GM12873 (cell line): ENCODE data around the gene CCDC88C.

ENCODE experiments used
- TF ChIP-seq, protein P1 (sequence below): IDR thresholded peaks from 2 replicates; pipeline ENCODE4 v1.5.1; 2012; ENCODE audit warnings: low read depth, mild to moderate bottlenecking, moderate library complexity, low read length, control low read depth; ENCODE audit not compliant: insufficient read depth; ENCODE audit errors: missing control alignments

Gene CCDC88C

DNA sequence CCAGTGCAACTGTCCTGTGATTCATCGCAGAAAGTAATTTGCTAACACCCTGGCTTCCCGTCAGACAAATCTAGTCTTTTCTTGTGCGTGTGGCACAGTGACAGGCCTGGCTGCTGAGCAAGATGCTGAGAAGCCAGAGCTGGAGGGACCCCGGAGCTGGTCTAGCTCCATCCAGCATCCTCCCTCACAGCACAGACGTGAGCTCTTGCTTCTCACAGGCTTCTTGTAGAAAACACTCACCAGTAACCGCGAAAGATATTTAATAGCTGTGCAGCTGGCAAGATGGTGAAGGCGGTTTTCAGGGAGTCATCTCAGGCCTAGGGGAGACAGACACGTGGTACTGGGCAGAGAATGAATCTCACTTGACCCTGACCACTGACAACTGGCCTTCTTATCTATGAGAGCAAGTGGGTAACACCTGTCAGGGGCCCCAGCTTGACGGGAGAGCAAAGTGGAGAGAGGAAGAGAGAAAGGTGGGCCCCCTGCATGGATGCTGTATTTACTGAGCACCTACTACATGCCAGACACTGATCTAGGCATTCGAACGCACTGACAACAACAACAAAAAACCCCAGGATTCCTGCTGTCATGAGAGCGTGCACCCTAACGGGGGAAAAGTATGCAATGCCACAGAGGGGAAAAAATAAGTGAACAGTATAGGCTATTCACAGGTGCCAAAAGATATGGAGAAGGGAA lies 63.3 kb downstream of the CCDC88C start:
- TF ChIP-seq, protein P1, sequence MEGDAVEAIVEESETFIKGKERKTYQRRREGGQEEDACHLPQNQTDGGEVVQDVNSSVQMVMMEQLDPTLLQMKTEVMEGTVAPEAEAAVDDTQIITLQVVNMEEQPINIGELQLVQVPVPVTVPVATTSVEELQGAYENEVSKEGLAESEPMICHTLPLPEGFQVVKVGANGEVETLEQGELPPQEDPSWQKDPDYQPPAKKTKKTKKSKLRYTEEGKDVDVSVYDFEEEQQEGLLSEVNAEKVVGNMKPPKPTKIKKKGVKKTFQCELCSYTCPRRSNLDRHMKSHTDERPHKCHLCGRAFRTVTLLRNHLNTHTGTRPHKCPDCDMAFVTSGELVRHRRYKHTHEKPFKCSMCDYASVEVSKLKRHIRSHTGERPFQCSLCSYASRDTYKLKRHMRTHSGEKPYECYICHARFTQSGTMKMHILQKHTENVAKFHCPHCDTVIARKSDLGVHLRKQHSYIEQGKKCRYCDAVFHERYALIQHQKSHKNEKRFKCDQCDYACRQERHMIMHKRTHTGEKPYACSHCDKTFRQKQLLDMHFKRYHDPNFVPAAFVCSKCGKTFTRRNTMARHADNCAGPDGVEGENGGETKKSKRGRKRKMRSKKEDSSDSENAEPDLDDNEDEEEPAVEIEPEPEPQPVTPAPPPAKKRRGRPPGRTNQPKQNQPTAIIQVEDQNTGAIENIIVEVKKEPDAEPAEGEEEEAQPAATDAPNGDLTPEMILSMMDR = no peak

DNA sequence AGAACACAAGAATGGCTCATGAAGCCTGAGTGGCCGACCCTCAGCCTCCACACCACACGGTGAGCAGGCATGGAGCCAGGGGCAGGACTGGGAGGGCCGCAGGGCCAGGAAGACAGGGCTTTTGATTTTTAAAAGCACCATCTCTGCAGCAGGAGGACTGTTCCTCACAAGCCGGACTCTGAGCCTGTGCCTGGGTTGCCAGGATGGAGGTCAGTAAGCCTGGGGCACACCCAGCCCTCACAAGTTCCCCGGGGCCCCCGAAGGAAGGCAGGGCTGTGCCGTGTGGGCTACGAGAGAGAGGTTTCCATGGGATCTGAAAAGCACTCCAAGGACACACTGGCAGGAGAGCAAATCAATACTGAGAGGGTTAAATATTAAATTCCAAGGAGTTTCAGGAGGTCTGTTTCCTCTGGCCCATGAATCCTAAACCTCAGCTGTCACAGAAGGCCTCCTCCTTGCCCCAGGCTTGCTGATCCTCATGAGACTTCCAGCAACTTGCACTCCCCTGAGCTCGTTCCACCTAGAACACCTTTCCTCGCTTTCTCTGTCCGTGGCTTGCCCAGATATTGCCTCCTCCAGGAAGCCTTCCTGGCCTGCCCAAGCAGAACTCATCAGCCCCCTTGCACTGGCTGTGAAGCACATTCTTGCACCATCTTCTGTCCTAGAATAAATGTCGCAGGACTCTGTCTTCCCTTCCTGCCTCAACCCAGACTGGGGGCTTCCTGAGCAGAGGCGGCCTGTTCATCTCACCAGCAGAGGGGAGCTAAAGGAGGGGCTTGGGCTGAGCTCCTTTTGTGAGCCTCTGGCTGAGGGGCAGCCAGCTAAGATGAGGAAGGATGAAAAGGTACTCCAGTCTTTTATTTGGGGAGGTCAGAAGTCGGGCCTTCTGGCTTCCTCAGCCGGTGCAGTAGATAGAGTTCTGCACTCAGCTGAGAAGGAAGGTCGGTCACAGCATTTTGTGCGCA lies 64.6 kb downstream of the CCDC88C start:
- TF ChIP-seq, protein P1 = no peak

- TF ChIP-seq, protein P1 = no peak
These were observed 65.6 kb downstream of the CCDC88C start for GRCh38 chr14:91352053-91352452.

DNA sequence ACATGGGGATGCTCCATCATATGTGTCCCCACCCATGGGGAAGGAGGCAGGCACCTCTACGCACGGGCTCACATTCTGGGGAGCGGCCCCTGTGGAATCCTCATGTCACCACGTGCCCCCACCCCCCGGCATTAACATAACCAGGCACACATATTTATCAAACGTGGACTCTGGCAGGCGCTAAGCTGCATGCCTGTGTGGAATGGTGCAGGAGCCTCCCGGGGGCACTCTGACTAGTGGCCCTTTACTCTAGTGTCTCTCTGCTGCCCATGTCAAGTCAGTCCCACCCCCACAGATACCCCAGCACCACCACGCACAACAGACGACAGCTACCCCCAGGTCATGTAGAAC lies 66.1 kb downstream of the CCDC88C start:
- TF ChIP-seq, protein P1 = no peak

DNA sequence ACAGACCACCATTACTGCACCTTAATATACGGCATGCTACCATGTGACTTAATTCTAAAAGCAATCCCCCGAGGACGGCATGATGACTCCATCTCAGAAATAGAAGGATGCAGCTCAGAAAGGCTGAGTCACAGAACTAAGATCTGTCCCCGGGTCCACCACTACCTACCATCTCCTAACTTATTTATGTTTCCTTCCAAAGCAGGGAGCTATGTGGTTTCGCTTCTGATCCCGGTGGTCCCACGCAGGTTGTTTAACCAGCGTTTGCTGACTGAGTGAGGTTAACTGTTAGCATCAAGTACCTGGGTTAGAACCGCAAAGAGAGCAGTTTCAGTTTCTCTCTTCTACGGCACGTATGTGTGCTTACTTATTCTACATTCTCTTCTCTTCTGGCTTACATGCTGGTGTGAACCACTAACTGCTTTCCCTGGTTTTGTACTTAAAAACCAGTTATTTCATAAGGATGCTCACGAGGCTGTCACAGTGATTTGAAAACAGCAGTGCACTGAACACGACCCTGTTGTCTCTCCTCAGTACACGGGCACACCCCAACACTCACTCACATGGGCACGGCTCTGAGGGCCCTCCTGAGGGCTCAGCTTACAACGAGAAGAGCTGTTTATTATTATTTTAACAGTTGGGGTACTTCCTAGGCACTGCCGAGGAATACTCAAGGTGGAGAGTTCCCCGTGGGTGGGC lies 66.7 kb downstream of the CCDC88C start:
- TF ChIP-seq, protein P1 = no peak

DNA sequence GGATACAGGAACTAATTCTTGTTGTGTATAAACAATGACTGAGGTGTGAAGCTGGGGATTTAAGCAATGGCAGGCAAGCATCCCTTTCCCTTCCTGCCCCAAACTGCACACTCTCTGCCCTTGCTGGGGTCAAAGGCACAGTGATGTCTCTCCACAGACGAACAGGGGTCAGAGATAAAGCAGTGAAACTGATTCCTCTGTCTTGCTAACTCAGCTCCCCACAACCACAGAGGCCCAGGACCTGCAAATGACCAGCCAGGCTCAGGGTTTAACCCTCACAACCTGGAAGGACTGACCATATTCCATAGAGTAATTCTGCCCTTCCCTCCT lies 67.2 kb downstream of the CCDC88C start:
- TF ChIP-seq, protein P1 = no peak
